Embryonic facial prominence (tissue), 1 donor: ENCODE results near the gene C13orf42.

ENCODE experiments used
- DNase-seq: peaks from one replicate; pipeline ENCODE4 v3.0.0-alpha.2; 2016; ENCODE audit errors: extremely low spot score

The C13orf42 gene

DNA sequence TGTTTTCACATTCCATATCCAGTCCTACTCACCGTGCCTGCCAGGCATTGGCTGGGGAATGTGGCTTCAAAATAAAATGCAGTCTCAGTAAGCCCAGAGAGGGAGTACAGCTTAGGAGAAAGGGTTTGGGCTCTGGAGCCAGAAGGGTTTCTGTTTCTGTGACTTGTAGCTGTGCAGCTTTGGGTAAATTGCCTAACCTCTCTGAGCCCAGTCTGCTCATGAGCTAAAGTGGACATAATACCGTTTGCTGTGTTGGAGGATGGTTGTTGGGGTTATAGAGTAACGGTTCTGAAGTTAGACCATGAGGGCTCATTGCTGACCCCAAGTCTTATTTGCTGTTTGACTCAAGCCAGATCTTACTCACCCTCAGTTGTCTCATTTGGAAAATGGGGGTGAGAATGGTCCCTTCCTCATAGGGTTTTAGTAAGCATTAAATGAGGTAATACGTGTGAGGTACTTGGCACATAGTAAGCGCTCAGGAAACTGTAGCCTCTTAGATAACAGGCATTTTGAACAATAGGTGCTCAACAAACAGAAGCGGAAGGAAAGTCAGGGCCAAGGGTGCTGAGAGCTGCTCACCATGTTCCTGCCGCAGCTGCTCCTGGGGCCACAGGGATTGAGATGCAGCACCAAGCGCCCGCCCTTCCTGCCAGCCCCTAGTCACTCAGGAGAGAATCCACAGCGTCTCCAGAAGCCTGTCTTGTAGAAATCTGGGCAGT, 45.5 kb downstream of the C13orf42 start:
- DNase-seq = no peak

DNA sequence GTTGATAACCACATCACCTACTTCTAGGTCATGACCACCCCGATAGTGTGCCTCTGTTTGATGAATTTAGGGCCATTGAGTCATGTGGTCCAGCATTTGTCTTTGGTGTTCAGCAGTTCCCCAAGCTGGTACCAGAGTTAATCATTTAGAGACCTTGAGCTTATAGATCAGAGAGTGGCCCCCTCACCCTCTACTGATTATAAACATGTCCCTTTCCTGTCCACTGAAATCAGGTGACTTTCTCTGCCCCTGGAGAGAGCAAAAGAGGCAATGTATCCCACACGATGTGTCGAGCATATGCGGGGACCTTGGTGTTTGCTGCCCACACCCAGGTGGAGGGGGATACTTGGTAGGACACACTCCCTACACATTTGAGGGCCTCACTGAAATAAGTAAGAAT, 46.3 kb downstream of the C13orf42 start:
- no peak for DNase-seq

DNA sequence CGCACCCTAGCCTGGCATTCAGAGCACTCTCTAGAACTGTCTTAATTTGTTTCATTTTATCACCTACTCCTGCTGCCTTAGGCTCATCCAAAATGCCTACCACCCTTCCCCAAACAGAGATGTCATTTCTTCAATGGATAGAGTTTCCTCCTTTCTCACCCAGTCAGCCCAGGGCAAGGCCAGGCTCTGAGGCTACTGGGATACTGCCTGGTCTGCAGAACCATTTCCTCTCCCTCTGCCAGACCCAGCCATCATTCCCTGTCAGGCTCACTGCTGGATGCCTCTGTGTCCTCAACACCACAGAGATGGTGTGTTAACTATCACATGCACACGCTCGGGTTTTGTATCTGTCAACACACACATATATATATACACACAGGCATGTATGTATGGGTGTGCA, 47.2 kb downstream of the C13orf42 start:
- no peak for DNase-seq

DNA sequence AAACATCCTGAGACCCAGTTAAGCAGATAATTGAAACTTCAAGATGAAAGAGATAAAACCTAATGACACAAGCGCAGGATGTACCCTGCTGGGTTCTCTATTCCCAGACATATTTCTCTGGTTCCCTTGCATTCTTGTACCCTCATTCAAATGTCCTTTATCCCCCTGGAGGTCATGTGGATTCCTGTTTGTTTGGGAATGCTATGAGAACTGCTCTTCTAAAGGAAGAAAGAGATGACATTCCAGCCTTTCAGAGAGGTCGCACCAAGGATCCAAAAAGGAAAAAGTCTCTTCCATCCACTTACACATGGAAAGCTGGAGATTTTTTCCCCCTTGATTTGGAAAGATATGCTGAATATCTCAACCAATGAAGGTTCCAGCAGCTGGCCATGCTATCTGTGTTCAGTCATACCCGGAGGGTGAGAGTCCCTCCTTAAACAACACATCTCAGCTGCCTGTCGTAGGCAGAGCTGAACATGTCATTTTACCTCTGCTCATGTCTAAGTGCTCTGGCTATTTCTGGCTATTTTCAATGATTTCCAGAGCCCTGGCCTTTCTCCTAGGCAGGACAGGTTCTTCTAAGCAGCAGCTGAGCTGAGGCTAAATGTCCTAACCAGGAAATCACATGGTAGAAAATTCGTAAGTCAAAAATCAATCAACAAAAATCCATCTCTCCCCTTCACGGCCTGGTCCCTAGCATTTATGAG, 52.5 kb downstream of the C13orf42 start:
- no peak for DNase-seq

DNA sequence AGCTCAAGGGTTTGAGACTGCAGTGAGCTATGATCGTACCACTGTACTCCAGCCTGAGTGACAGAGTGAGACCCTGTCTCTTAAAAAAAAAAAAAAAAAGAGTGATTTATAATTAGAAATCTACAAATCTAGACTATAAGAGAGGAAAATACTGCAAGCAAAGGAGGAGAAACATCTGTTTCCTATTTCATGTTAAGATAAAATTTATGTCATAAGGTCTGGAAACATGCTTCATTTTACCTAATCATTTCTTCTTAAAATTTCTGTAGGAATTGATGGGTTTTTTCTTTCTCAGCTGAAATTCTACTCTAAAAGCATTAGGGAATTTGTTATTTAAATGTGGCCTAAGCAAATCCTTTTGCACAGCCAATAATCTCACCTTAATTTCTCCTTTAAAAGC, 53.2 kb downstream of the C13orf42 start:
- no peak for DNase-seq

DNA sequence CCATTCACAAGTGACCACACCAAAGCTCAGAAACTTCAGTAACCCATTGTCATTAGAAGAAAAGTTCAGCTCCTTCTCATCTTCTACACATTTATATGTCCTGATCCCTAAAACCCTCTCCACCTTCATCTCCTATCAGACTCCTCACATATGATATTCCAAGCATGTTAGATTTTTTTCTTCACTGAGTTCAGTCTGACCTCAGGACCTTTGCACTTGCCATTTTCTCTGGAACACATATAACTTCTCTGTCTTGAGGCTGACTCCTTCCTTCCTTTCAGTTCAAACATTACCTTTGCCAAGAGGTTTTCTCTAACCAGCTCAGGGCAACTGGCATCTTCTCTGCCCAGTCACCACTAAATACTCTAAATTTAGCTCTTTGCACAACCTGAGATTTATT, 54.1 kb downstream of the C13orf42 start:
- DNase-seq = no peak

DNA sequence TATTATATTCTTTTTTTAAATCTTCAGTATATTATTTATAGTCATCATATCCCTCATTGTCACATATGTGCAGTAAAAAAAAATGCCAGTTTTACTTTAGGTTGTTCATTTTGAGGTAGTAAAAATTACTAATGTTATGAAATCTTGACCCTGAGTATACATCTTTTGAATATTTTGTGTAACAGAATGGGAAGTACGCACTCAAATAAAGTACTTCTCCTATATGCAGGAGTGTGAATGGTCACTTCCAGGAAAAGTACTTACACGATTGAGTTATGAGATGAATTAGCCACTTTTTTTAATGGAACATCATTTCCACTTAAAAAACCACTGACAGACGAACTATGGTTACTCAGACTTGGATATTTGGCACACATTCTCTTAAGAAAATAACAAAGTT, 58.5 kb downstream of the C13orf42 start:
- DNase-seq = no peak

DNA sequence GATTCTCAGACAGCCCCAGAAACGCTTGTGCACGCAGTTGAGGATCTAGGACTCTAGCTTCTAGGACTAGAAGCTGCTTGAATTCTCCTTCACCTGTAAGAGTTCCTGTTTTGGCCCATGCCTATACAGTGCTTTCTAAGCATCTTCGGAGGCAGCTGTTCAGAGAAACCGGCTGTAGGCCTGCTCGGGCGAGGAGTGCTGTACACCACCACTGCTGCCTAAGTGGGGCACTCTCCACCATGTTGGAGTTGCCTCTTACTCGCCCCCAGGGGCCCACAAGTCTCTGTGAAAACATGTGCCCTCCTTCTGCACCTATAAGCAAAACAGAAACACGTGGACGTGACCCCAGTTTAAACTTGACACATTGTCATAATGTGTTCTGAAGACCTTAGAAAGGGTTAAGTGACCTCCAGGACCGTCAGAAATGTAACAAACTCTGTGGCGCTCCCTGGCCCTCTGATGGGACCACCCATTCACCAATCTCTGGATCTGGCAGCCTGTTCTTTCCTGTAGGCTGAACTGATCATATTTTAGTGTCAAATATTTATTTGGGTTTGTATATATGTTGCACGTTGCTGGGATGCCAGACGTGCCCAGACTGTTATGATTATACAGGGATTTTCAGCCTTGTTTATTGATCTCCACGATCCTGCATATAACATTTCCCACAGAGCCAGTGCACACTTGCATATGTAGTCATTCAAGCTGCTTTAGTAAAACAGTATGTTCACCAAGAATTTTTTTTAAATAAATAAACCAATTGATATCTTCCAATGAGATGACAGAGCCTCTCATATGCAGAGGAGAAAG, 60.8 kb downstream of the C13orf42 start:
- DNase-seq = peak; percentile 53

DNA sequence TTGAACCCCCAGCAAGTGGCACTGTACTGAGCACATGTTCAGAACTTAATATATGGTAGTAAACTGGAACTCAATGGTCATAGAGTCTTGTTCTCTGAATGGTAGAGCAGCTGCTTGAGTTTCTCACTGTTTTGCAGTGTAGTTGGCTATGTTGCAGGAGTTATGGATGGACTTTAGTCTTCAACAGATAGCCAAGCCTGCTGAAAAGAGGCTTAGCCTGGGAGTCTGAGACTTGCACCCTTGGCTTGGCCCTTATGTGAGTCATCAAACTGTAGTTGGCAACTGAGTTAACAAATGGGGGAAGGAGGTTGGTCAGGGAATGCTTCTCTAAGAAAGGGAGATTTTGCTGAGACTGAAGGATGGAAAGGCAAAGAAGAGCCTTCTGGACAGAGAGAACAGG, 62.5 kb downstream of the C13orf42 start:
- DNase-seq = no peak

DNA sequence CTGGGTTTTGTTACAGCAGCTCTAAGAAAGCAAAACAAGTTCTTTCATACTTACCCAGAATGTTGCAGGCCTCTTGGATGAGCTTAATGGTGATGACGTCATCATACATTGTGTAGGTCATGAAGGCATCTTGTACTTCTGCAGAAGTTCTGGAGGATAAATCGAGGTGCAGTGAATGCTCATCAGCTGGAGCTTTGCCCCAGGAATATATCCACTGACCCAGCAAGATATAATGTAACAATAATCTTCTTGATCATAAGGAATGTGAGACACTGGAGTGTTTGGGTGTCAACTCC, 63.0 kb downstream of the C13orf42 start:
- DNase-seq = no peak

DNA sequence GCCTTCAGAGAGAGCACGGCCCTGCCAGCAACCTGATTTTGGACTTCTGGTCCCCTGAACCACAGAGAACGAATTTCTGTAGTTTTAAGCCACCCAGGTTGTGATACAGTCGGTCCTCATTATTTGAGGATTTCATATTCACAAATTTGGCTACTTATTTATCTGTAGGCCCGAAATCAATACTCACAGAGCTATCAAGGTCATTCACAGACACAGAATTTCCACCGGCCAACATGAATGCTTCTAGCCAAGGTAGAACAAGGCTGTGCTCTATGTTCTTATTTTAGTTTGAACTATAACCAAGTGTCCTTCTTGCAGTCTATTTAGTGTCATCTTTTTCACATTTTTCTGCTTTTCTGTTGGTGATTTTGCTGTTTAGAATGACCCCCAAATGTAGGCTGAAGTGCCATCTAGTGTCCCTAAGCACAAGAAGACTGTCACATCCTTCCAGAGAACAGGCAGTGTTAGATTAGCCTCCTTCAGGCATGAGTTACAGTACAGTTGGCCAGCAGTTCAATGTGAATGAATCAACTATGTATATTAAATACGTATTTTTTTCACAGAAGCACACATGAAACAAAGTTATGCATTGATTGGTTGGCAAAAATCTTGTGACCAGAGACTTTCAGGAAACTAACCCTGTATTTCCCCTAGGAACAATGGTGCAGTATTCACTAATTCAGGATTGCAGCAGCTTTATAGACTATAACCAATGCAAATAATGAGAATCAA, 63.5 kb downstream of the C13orf42 start:
- DNase-seq = no peak

DNA sequence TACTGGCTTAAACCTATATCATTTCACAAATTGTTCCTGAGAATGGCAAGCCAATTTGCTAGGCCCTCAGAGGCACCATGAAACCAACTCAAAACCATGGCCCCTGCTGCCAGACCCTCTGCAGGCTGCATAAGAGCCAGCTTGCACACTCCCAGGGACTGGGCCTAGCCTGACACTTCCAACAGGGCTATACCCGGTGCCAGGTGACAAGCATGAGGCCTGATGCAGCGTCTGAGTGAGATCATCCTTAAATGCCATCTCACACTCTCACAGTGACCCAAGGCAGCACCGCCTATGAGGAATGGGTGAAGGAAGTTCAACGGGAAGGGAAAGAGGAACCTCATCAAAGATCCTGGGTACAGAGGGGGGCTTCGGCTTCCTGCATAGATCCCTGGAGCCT, 65.6 kb downstream of the C13orf42 start:
- DNase-seq = no peak

DNA sequence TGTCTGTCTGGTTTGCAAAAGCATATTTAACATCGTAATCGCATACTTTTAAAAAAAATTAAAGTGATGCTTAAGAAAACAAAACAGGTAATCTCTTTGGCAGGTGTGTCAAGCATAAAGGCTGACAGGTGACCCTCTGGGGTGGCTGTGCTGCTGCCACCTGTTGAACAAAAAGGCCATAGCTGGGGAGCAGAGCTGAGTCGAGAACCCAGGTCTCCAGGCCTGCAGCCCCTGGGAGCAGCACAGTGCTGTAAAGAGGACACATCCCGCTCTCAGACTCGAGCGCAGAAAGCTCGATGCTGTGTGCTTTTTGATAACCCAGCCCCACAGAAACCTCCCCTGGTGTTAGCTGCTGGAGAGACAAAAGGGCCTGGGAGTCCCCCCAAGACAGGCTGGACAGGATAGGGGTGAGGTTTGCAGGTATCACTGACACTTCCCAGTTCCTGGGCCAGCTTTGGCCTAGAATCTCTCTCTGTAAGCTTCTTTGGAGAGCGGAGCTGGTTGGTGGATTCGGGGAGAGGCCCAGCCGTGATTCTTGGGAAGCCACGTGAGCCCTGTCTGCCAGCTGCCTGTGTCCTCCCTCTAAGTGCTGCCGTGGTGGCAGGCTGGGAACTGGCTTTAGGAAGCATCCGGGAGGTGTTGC, 66.9 kb downstream of the C13orf42 start:
- no peak for DNase-seq

DNA sequence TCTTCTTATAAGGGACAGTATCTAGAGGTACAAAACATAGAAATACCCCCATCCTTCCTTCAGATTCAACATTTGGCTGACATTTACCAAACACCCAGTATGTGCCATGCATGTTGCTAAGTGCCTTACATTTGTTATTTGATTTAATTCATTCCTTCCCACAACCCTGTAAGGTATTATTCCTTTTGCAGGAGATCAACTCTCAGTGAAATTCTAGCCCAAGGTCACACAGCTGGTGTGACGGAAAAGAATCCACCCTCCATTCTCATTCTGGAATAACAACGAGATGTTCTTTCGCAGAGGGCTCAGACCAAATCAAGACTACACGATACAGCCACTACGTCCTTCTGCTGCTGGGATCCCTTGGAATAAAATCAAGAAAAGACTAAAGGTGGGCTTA, 67.8 kb downstream of the C13orf42 start:
- no peak for DNase-seq

DNA sequence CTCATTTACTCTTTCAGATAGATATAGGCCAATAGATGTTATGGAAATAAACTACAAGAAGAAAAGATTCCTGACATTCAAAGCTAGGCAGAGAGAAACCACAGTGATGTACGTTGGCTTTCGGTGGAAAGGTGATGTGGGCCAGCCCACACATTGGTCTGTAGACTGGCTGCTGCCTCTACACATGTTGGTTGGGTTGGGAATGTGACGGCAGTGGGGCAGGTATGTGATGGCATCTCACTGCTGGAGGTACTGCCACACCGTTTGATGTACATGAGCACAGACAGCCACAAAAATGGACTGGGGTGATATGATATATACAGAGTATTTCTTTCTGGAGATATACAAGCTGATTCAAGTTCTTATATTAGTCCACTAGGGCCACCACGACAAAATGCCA, 69.4 kb downstream of the C13orf42 start:
- no peak for DNase-seq

DNA sequence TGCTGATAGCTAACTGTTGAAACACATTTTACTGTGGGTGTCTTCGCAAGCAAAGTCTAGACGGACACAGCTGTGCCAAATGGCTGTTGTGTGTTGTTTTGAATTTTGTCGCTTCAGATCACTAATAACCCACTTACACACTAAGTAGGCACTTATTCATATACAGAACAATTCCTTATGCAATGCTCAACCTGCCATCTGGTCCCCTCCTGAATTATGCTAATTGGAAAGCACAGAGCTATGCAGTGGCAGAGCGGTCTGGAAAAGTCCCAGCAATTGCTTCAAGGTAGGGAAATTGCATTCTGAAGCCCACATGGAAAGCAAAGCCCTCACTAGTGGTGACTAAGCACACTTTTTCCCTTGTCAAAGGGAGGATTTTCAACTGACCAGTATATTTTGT, 69.9 kb downstream of the C13orf42 start:
- no peak for DNase-seq

DNA sequence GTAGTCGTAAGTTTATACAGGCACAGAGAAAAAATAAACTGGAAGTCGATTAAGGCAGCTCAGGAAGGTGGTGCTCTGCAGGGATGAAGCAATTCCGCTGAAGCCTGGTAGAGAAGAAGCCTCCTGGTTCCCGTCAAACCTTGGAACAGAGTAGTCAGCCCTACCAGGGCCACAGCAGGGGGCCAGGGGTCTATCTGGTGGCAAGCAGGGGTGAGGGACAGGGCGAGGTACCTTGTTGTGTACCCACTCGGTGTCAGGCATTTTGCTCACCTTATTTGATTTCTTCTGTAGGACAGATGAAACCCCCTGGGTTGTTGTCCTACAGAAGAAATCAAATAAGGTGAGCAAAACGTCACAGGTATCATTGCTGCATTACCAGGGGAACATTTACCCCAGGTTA, 70.6 kb downstream of the C13orf42 start:
- no peak for DNase-seq

DNA sequence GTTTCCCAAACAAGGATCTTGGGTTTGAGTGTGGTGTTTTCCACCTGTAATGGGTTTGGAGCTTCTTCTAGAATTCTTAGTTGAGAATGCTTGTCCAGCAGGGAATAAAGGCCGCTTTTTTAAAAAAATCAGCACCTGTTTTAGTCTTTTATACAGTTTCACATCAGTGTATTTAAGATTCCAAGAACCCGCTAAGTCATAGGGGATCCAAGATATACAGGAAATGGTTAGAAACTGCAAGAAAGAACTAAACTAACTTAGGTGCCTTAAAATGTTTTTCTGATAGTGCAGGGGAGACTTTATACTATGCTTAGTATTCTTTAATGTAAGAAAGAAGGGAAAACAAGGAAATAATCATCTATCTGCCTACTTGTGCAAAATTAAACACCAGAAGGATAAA, 74.7 kb downstream of the C13orf42 start:
- DNase-seq = no peak

DNA sequence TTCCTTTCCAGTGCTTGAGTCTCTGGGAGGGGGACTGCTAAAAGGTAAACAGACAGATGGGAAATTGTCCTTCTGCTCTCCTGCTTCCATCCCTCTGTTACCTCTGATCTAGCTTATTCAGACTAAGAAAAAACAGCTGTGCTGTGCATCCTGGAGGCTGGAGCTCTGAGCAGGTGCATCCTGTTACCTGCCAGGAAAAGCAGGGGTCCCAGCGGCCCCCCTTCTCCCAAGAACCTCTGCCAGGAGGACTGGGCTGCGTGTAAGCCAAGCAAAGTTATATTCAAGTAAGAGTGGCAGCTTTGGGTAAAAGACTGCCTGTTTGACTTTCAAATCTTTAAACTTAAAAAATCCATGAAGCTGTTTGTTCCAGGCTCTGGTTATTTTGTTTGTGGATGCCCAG, 75.1 kb downstream of the C13orf42 start:
- no peak for DNase-seq

DNA sequence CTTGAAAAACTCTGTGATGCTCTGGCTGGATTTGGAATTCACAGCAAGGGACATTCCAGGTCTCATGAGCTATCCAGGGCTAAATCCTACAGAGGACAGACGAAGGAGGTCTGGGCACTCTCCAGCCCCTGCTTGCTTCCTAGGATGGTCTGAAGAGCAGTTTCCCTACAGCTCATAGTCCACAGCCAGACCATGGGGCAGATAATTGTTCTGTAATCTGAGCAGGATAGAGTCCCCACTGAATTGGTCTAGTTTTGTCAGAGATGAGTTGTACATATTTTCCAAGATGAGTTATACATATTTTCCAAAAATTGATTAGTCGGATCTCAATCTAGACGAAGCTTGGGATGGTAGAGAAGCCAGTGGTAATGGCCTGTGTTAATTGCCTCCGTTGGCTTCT, 75.6 kb downstream of the C13orf42 start:
- DNase-seq = no peak

DNA sequence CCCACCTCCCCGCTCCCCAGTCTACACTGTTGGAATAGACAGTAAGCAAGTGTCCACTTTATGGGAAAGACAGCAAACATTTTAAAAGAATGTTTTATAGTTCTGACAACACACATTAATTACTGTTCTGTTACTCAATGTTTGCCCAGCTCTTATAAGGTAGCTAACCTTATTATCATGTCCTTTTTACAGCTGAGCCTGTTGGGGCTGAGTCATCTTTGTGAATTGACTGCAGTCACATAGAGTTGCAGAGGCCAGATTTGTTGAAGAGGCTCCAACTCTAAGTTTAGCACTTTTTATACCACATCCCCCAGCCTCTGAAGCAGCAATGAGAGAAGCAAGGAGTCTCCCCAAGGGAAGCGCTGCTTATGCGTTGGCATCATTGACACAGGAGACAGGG, 76.2 kb downstream of the C13orf42 start:
- no peak for DNase-seq
